Stimulated activated CD8-positive, alpha-beta memory T cell treated with anti-CD3 and anti-CD28 coated beads, Interleukin-2, amount 100 ng/mL, for 48 hours (primary cell): Measurements from ENCODE around the gene SPECC1.
"Not testable (repeated sequence)": the region's sequence is repeated elsewhere in the genome, so short reads cannot be mapped to it uniquely, and the experiment has no call there.

Experiments used
- DNase-seq, 2 donors: peaks; one replicate each; pipeline ENCODE4 v3.0.0-alpha.2; 2020; ENCODE audit warnings: low read depth in 2 of 2

The SPECC1 gene

GRCh38 chr17:20174588-20175265, 165.6 kb downstream of the SPECC1 start:
- no peak for DNase-seq

DNA sequence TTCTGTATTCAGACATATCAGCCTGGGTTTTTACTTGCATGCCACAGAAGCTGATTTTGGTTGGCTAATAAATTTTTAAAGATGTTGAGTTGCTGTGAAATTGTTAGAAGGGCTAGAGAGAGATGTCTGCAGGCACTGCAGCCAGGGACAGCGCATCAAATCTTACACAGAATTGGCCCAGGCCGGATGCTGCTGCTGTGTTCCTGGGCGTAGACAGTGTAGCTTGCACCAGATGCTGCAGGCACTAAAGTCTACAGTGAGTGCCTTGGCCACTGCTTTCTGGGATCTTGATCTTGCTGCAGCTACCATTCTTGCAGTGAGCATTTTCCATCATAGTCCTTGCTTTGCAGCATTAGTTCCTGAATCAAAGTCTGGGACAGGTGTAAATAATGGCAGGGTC, 169.9 kb downstream of the SPECC1 start:
- no peak for DNase-seq

GRCh38 chr17:20180661-20181060, 171.5 kb downstream of the SPECC1 start:
- no peak for DNase-seq

GRCh38 chr17:20184181-20184580, 175.0 kb downstream of the SPECC1 start:
- no peak for DNase-seq

- DNase-seq, result no peak
These were observed 175.9 kb downstream of the SPECC1 start for GRCh38 chr17:20184977-20185619.

DNA sequence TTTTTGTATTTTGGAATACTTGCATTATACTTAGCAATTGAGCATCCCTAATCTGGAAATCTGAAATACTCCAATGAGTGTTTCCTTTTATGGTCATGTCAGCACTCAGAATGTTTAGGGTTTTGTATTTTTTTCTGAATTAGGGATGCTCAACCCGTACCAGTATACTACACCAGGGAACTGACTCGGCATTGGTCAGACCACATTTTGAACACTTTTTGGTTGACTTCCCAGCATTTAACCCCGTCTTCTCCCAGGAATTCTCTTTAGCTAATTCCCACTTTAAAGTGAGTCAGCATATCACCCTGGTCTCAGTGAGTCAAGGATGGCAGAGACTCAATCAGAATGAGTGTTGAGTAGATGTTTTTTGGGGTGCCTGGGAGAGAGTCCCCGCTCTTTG, 177.9 kb downstream of the SPECC1 start:
- DNase-seq, result no peak

DNA sequence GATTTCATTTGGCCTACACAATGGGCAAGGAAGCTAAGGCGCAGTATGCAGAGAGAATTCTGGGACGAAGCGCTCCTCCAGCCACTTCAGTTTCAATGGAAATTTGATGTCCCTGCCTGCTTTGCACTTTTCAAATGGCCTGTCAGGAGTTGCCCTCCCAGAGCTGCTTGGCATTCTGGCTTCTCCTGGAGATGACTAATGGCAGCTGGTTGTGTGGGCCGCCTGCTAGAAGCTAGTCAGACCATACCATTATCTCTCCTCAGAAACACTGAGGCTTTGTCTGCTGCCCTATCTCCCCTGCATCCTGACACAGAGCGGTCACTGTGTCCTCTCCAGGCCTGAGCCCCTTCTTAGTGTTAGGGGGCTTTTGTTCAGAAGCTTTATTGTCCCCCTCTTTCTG, 180.1 kb downstream of the SPECC1 start:
- no peak for DNase-seq

DNA sequence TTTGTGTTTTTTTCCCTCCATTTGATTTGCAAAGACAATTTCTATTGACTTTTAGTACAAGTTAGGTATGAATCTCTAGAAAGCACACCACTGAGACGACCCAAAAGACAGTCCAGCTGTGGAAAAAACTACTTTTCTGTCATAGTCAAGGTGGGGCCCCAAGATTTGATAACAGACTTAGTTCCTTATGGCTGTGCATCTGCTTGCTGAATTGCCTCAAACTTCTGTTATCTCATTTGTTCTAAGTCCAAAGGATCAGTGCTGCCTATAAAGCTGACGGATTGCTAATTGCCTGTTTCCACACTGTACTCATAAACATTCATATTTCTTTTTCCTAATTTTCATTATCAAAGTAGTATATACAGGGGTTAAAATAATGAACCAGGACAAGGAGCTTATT, 180.8 kb downstream of the SPECC1 start:
- no peak for DNase-seq

GRCh38 chr17:20190605-20191004, 181.4 kb downstream of the SPECC1 start:
- DNase-seq, result no peak

GRCh38 chr17:20191056-20191455, 181.9 kb downstream of the SPECC1 start:
- no peak for DNase-seq

- not testable (repeated sequence) for DNase-seq
These were observed 187.1 kb downstream of the SPECC1 start for GRCh38 chr17:20196286-20196685.

DNA sequence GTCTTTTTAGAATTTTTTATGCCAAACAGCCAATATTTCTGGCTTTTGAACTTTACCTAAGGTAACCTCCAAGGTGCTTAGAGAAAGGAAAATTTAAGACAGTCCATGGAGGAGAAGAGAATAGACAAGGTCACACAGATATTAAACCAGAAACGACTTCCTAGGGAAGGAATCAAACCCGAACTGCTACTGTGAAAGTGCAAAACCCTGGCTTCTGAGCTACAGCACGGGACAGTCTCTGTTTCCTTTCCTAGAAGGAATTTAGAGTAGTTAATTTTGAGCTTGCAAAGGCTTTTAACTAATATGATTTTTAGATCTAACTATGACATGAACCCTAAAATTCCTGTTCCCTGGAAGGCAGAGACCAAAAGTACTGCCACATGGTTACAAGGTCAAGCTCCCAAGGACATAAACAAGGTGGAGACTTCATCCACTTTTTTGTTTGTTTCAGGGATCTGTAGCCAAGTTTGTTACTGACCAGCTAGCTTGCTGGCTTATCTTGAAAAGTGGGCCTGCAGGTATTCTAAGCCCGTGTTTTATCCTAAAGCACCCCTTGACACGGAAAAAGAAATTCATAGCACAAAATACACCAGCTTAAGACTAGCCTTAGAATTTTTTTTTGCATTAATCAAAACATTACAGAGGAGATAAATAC, 188.2 kb downstream of the SPECC1 start:
- DNase-seq, result no peak

DNA sequence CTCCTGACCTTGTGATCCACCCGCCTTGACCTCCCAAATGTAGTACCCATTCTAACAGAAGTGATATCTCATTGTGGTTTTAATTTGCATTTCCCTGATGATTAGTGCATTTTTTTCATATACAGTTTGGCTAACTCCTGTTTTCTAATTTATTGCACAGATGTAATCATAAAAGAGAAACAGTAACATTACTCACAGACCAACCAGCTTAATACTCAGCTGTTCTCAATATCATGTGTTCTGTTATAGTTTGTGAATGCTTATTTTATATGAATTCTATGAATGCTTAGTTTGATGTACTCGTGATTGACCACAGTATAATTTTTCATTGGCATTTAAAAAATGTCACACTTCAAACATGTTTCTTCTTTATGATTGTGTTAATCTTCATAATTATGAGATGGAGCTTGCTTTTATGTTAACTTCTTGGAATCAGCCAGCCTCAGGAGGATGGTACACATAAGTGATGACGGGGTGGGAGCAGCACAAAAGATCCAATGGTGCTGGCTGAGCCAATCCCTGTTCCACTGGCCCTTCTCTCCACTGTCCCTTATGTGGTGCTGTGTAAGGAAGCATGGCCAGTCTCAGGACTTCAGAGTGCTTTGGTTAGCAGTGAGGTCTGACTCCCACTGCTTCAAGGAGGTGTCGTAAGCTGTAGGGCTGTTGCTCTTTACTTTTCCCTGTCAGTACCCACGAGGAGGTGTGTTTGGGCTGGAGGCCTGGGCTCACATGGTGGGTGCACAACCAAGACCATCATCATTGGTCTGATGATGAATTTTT, 191.0 kb downstream of the SPECC1 start:
- no peak for DNase-seq

DNA sequence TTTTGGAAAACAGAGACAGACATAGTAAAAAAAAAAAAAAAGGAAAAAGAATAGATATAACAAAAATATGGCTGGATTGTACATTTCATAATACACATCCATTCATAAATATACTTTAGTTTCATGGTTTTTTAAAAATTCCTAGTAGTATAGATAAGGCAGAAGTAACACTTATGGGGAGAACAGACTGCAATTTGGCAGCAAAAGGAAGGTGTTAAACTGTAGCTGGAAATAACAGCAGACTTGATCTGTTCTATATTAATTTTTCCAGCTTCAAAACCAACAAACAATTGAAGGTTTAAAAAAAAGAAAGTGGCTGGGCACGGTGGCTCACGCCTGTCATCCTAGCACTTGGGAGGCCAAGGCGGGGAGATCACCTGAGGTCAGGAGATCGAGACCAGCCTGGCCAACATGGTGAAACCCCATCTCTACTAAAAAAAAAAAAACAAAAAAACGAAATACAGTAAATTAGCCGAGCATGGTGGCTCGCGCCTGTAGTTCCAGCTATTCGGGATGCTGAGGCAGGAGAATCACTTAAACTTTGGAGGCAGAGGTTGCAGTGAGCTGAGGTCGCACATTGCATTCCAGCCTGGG, 191.8 kb downstream of the SPECC1 start:
- no peak for DNase-seq

DNA sequence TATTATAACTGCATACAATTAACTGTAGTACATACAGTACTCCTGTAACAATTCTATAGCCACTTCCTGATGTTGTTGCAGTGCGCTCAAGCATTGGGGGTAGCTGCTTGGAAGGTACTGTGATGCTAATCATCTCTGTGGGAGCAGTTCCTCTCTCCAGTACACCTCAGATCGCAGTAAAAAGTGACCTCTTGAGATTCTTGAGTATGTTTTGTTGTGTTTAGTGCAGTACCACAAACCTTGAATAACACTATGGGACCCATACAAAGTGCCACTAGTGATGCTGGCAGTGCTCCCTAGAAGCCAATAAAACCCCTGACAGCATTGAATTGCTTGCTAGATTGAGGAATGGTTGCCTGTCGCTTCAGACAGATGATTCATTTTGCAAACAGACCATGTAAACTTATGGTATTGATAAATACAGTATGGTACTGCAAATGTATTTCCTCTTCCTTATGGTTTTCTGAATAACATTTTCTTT, 193.0 kb downstream of the SPECC1 start:
- no peak for DNase-seq

DNA sequence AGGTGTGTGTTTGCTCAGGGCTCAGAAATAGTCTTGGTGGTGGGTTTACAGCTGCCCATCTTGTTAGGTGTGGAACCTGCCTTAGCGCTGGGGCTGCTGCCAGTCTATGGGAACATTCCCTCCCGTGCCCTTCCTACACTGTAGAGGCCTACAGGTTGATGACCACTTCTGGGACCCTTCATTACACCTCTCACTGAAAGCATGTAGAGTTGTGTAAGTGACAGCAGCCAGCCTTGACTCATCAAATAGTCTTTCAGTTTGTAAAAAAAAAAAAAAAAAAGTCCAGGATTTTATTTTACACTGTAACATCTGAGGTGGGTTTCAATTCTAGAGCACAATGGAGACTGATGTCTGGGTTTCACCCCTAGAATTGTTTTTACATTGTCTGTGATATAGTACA, 193.9 kb downstream of the SPECC1 start:
- no peak for DNase-seq

GRCh38 chr17:20203761-20204263, 194.7 kb downstream of the SPECC1 start:
- DNase-seq, result no peak

- DNase-seq, result no peak
These were observed 196.4 kb downstream of the SPECC1 start for GRCh38 chr17:20205609-20206008.

GRCh38 chr17:20206068-20206467, 196.9 kb downstream of the SPECC1 start:
- DNase-seq, result peak in 1 of 2 donors; percentile 7

- DNase-seq, result no peak
These were observed 197.4 kb downstream of the SPECC1 start for GRCh38 chr17:20206591-20206990.

- no peak for DNase-seq
These were observed 198.3 kb downstream of the SPECC1 start for GRCh38 chr17:20207262-20207985.
